Breast epithelium (tissue), 4 donors: ENCODE measurements around the gene PADI4. TPM values are rescaled to one million over a fixed set of nuclear protein-coding genes. Genes with fewer than 3 reads are reported as not detected.
A peak's percentile ranks its signal among the peaks of the same experiment; 100 is the strongest.

Experiments
- DNase-seq, 2 donors: peaks; one replicate each; pipeline ENCODE4 v3.0.0-alpha.2; 2019; ENCODE audit warnings: low spot score in 2 of 2
- H3K27ac ChIP-seq, 2 donors: fragments of 200-600 bp; sonication (generic) in 1 of 2; one replicate each; pipeline ENCODE4 v1.5.1; 2016 to 2019; ENCODE audit warnings: mild to moderate bottlenecking in 1 of 2
- H3K27me3 ChIP-seq, 2 donors: fragments of 200-600 bp; sonication (generic) in 1 of 2; one replicate each; pipeline versions ENCODE4 v1.5.1 to v1.6.0; 2017 to 2019; ENCODE audit warnings: control low read depth in 1 of 2, mild to moderate bottlenecking in 1 of 2
- H3K36me3 ChIP-seq: fragments of 200-600 bp; one replicate; pipeline ENCODE4 v1.5.1; 2019
- H3K4me1 ChIP-seq, 2 donors: fragments of 200-600 bp; sonication (generic); one replicate each; pipeline ENCODE4 v1.5.1; 2016 to 2019; ENCODE audit warnings: control low read depth in 1 of 2
- H3K4me3 ChIP-seq, 3 donors: fragments of 200-600 bp; sonication (generic); 1 replicate in 2 of 3; 2 replicates in 1 of 3; pipeline ENCODE4 v1.5.1; 2016 to 2019; ENCODE audit warnings: mild to moderate bottlenecking in 3 of 3, moderate library complexity in 2 of 3
- H3K9me3 ChIP-seq, 2 donors: fragments of 200-600 bp; sonication (generic) in 1 of 2; one replicate each; pipeline ENCODE4 v1.5.1; 2016 to 2019; ENCODE audit warnings: control low read depth in 1 of 2
- CTCF ChIP-seq, 3 donors: fragments of 450-650 bp; IDR thresholded peaks; one replicate each; pipeline ENCODE4 v1.5.1; 2016 to 2017; ENCODE audit warnings: antibody characterized with exemption in 3 of 3, mild to moderate bottlenecking in 3 of 3, moderate library complexity in 3 of 3
- POLR2A ChIP-seq: fragments of 450-650 bp; IDR thresholded peaks from one replicate; pipeline ENCODE4 v1.6.1; 2016; ENCODE audit warnings: antibody characterized with exemption, mild to moderate bottlenecking, moderate library complexity
- POLR2AphosphoS5 ChIP-seq, 3 donors: sonication (generic); formaldehyde crosslinking; IDR thresholded peaks; one replicate each; pipeline ENCODE4 v1.6.1; 2017; ENCODE audit warnings: antibody characterized with exemption in 3 of 3
- intact Hi-C: fragments of 100-400 bp; cut with DNase I; formaldehyde crosslinking; loops from one replicate; pipeline ENCODE4 v1.15.1; 2023; ENCODE audit warnings: low total_unique reads
- total RNA-seq, 3 donors: library from RNA; depleted of rRNA; stranded (reverse); fragments of >200 nt; gene quantifications; one replicate each; pipeline ENCODE4 v1.1.0, GENCODE V29; 2016

PADI4 gene
- total RNA-seq, 3 donors from 2014 or later, result 1.3 TPM; not detected in 2

GRCh38 chr1:17286646-17287045, 21.4 kb upstream of the PADI4 start:
- TF ChIP-seq POLR2AphosphoS5 (IDR thresholded peaks at IDR 0.05) (no peak), POLR2A (no peak), CTCF (IDR thresholded peaks at IDR 0.05) (no peak)
- Histone ChIP-seq H3K36me3 (no peaks in the 10 kb centered on the region), H3K9me3 (no peaks in the 10 kb centered on the region), H3K27ac (no peak overlapping the region), H3K4me1 (no peaks in the 10 kb centered on the region), H3K27me3 (no peaks in the 10 kb centered on the region), H3K4me3 (no peak overlapping the region)
- peak in 1 of 2 donors; percentile 27 for DNase-seq
- intact Hi-C loops, result no loop called here

- no peak for TF ChIP-seq CTCF (IDR thresholded peaks at IDR 0.05)
- TF ChIP-seq POLR2AphosphoS5 (IDR thresholded peaks at IDR 0.05), result no peak
- TF ChIP-seq POLR2A, result no peak
- intact Hi-C loops, result no loop called here
These were observed 20.7 kb upstream of the PADI4 start for GRCh38 chr1:17287130-17287776.

GRCh38 chr1:17289721-17290120, 18.3 kb upstream of the PADI4 start:
- Histone ChIP-seq H3K4me1 (no peaks in the 10 kb centered on the region), H3K36me3 (no peaks in the 10 kb centered on the region), H3K27ac (no peak overlapping the region), H3K27me3 (no peaks in the 10 kb centered on the region), H3K9me3 (no peaks in the 10 kb centered on the region), H3K4me3 (no peak overlapping the region)
- TF ChIP-seq POLR2AphosphoS5 (IDR thresholded peaks at IDR 0.05) (no peak), CTCF (IDR thresholded peaks at IDR 0.05) (no peak), POLR2A (no peak)
- no peak for DNase-seq
- intact Hi-C loops, result no loop called here

More at GRCh38 chr1:17287130-17287776, 20.7 kb upstream of the PADI4 start:
- no peak overlapping the region for H3K27ac ChIP-seq
- no peaks in the 10 kb centered on the region for H3K36me3 ChIP-seq
- DNase-seq, result peak in 1 of 2 donors; percentile 50
- no peaks in the 10 kb centered on the region for H3K4me1 ChIP-seq
- no peak overlapping the region for H3K4me3 ChIP-seq
- no peaks in the 10 kb centered on the region for H3K27me3 ChIP-seq
- no peaks in the 10 kb centered on the region for H3K9me3 ChIP-seq

- H3K9me3 ChIP-seq, result no peaks in the 10 kb centered on the region
- TF ChIP-seq POLR2AphosphoS5 (IDR thresholded peaks at IDR 0.05) (no peak), POLR2A (no peak), CTCF (IDR thresholded peaks at IDR 0.05) (no peak)
- intact Hi-C loops, result no loop called here
- no peaks in the 10 kb centered on the region for H3K36me3 ChIP-seq
- no peak for DNase-seq
- no peaks in the 10 kb centered on the region for H3K4me1 ChIP-seq
- H3K27me3 ChIP-seq, result no peaks in the 10 kb centered on the region
- no peak overlapping the region for H3K27ac ChIP-seq
- no peak overlapping the region for H3K4me3 ChIP-seq
These were observed 17.4 kb upstream of the PADI4 start for GRCh38 chr1:17290553-17290952.

GRCh38 chr1:17292299-17293160, 15.5 kb upstream of the PADI4 start:
- Histone ChIP-seq H3K4me1 (no peaks in the 10 kb centered on the region), H3K27me3 (no peaks in the 10 kb centered on the region), H3K36me3 (no peaks in the 10 kb centered on the region), H3K4me3 (no peak overlapping the region), H3K27ac (no peak overlapping the region), H3K9me3 (no peaks in the 10 kb centered on the region)
- no peak for TF ChIP-seq CTCF (IDR thresholded peaks at IDR 0.05)
- DNase-seq, result no peak
- intact Hi-C loops, result no loop called here
